Upper lobe of left lung (tissue), 6 donors: ENCODE measurements around the gene KCTD17. TPM values are rescaled to one million over a fixed set of nuclear protein-coding genes. Genes with fewer than 3 reads are reported as not detected.

Source experiments
- ATAC-seq, 2 donors: fragments of 200-7000 bp; cut with Tn5 transposase; one replicate each; pipeline ENCODE4 v1.9.1; 2022; ENCODE audit warnings: mild to moderate bottlenecking in 2 of 2, moderate library complexity in 2 of 2; ENCODE audit not compliant: low FRiP score in 2 of 2
- DNase-seq, 2 donors: peaks; one replicate each; pipeline ENCODE4 v3.0.0-alpha.2; 2019 to 2020
- H3K27ac ChIP-seq, 4 donors: fragments of 200-600 bp; sonication (generic); one replicate each; pipeline ENCODE4 v1.5.1; 2016 to 2019
- H3K27me3 ChIP-seq, 4 donors: fragments of 200-600 bp; sonication (generic); one replicate each; pipeline ENCODE4 v1.5.1; 2017 to 2019
- H3K36me3 ChIP-seq, 4 donors: fragments of 200-600 bp; sonication (generic); one replicate each; pipeline ENCODE4 v1.5.1; 2016 to 2019
- H3K4me1 ChIP-seq, 4 donors: fragments of 200-600 bp; sonication (generic); one replicate each; pipeline ENCODE4 v1.5.1; 2018 to 2019
- H3K4me3 ChIP-seq, 4 donors: fragments of 200-600 bp; sonication (generic); one replicate each; pipeline ENCODE4 v1.5.1; 2017 to 2019; ENCODE audit warnings: mild to moderate bottlenecking in 2 of 4, moderate library complexity in 1 of 4
- H3K9me3 ChIP-seq, 4 donors: fragments of 200-600 bp; sonication (generic); one replicate each; pipeline ENCODE4 v1.5.1; 2018 to 2019
- EP300 ChIP-seq, 4 donors: sonication (generic); formaldehyde crosslinking; IDR thresholded peaks; one replicate each; pipeline ENCODE4 v1.5.1; 2017; ENCODE audit warnings: antibody characterized with exemption in 4 of 4, control low read depth in 2 of 4
- POLR2A ChIP-seq, 4 donors: fragments of 450-650 bp; IDR thresholded peaks; one replicate each; pipeline ENCODE4 v1.5.1; 2016 to 2017; ENCODE audit warnings: antibody characterized with exemption in 4 of 4, mild to moderate bottlenecking in 2 of 4
- POLR2AphosphoS5 ChIP-seq, 2 donors: sonication (generic); formaldehyde crosslinking; IDR thresholded peaks; one replicate each; pipeline ENCODE4 v1.5.1; 2017; ENCODE audit warnings: antibody characterized with exemption in 2 of 2
- WGBS, 2 donors: methylation state at CpG; one replicate each; pipeline ENCODE4 v1.1.5; 2017 to 2018; 5-methylcytosine and 5-hydroxymethylcytosine counted together
- total RNA-seq, 6 donors: library from RNA; depleted of rRNA in 4 of 6; stranded (reverse); fragments of >200 nt in 4 of 6; gene quantifications; one replicate each; pipeline versions ENCODE4 v1.1.0 to v1.2.1, GENCODE V29; 2016 to 2021
- TF ChIP-seq, protein P1 (sequence below), 6 experiments: fragments of 450-650 bp in 4 of 6; fragments of 200-600 bp in 2 of 6; sonication (generic) in 2 of 6; IDR thresholded peaks; one replicate each; pipeline ENCODE4 v1.5.1; 2016 to 2019; ENCODE audit warnings: antibody characterized with exemption in 6 of 6
- donor health status: DM: no; HTN: no; CAD: no; lungs with moderate emphysema.
- donor health status: DM: no; HTN: yes; CAD: no; lungs with severe emphysema.

KCTD17 gene
- total RNA-seq, 6 donors from 2014 or later: 9.0 to 30.4 (median 23.2) TPM

DNA sequence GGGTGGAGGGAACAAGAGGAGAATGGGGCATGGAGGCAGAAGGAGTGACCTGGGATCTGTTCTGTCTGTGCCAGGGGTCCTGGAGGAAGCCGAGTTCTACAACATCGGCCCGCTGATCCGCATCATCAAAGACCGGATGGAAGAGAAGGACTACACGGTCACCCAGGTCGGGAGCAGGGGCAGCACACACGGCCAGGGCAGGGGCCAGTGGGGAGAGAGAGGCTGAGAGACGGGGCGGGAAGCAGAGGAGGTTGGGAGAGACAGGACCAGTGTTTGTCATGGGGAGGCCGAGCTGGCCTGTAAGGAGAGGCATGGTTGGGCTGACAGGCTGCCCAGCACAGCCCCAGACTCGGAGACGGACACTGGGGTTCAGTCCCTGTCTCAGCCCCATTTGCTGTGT is 4.7 kb downstream of the KCTD17 start:
- Histone ChIP-seq H3K9me3 (no peaks in the 10 kb centered on the region), H3K27me3 (no peaks in the 10 kb centered on the region), H3K27ac (no peak overlapping the region), H3K36me3 (peaks cover 0 to 60% (median 19%) of the 10 kb centered on the region in 4 donors), H3K4me1 (peaks cover 2 to 15% (median 12%) of the 10 kb centered on the region in 4 donors), H3K4me3 (no peak overlapping the region)
- 94 to 96% methylated on average over 13 of the region's 13 CpGs for WGBS, 2 donors
- TF ChIP-seq POLR2AphosphoS5 (IDR thresholded peaks at IDR 0.05) (no peak), EP300 (IDR thresholded peaks at IDR 0.05) (no peak), POLR2A (IDR thresholded peaks at IDR 0.05) (no peak)
- TF ChIP-seq, protein P1, sequence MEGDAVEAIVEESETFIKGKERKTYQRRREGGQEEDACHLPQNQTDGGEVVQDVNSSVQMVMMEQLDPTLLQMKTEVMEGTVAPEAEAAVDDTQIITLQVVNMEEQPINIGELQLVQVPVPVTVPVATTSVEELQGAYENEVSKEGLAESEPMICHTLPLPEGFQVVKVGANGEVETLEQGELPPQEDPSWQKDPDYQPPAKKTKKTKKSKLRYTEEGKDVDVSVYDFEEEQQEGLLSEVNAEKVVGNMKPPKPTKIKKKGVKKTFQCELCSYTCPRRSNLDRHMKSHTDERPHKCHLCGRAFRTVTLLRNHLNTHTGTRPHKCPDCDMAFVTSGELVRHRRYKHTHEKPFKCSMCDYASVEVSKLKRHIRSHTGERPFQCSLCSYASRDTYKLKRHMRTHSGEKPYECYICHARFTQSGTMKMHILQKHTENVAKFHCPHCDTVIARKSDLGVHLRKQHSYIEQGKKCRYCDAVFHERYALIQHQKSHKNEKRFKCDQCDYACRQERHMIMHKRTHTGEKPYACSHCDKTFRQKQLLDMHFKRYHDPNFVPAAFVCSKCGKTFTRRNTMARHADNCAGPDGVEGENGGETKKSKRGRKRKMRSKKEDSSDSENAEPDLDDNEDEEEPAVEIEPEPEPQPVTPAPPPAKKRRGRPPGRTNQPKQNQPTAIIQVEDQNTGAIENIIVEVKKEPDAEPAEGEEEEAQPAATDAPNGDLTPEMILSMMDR (IDR thresholded peaks at IDR 0.05): no peak
- no peak for DNase-seq
- ATAC-seq: no peak

DNA sequence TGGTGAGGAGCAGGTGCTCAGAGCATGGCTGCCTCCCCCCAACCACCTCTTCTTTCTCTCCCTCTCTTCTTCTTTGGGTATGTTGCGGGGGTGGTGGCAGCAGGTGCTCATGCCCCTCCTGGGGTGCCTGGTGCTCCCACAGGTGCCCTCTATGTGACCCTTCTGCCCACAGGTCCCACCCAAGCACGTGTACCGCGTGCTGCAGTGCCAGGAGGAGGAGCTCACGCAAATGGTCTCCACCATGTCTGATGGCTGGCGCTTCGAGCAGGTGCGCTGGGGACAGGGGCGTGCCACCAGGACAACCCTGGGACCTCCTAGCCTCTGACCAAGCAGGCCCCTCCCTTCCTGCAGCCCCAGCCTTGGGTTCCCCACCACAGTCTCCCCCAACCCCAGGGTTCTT is 5.7 kb downstream of the KCTD17 start:
- Histone ChIP-seq H3K9me3 (no peaks in the 10 kb centered on the region), H3K27ac (no peak overlapping the region), H3K4me3 (no peak overlapping the region), H3K36me3 (peaks cover 0 to 60% (median 19%) of the 10 kb centered on the region in 4 donors), H3K27me3 (no peaks in the 10 kb centered on the region), H3K4me1 (peaks cover 0 to 5% (median 4%) of the 10 kb centered on the region in 4 donors)
- 71 to 87% methylated on average over 4 to 9 of the region's 9 CpGs for WGBS, 2 donors
- DNase-seq (no peak), ATAC-seq (no peak)
- TF ChIP-seq POLR2AphosphoS5 (IDR thresholded peaks at IDR 0.05): no peak
- TF ChIP-seq EP300 (IDR thresholded peaks at IDR 0.05): no peak
- no peak for TF ChIP-seq POLR2A (IDR thresholded peaks at IDR 0.05)
- TF ChIP-seq, protein P1 (IDR thresholded peaks at IDR 0.05): no peak

DNA sequence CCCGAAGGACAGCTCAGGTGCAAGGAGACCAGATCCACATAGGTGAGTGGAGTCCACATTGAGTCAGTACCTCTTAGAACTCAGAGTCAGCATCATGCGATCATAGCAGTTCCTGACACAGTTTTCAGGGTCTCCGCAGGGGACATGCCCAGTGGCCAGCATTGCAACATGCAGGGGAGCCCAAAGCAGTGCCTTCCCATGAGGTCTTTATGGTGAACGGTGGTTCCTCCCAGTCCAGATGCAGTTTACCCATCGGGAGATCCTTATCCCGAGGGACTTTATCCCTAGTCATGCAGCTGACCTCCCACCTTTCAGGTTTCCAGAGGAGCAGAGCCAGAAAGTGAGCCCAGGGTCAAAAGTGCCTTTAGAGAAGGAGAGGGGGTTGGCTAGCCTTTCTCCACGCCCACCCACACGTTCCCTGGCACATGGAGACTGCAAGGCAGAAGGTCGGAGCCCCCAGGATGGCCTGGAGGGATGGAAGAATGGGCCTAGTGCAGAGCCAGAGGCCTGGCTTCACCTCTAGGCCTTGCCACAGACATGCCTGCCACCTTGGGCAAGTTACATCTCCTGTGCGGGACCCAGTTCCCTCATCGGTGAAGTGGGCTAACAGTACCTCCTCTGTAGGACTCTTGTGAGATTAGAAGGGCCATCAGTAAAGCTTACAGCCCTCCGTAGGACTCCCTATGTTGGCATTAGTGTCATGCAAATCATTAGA is 6.4 kb downstream of the KCTD17 start:
- WGBS, 2 donors: 77 to 91% methylated on average over 4 to 12 of the region's 12 CpGs
- ATAC-seq (no peak), DNase-seq (no peak)
- TF ChIP-seq POLR2A (IDR thresholded peaks at IDR 0.05): no peak
- TF ChIP-seq EP300 (IDR thresholded peaks at IDR 0.05): no peak
- TF ChIP-seq, protein P1 (IDR thresholded peaks at IDR 0.05): no peak
- TF ChIP-seq POLR2AphosphoS5 (IDR thresholded peaks at IDR 0.05): no peak
- Histone ChIP-seq H3K36me3 (peaks cover 0 to 60% (median 19%) of the 10 kb centered on the region in 4 donors), H3K9me3 (no peaks in the 10 kb centered on the region), H3K27ac (no peak overlapping the region), H3K4me1 (no peaks in the 10 kb centered on the region), H3K4me3 (no peak overlapping the region), H3K27me3 (no peaks in the 10 kb centered on the region)

DNA sequence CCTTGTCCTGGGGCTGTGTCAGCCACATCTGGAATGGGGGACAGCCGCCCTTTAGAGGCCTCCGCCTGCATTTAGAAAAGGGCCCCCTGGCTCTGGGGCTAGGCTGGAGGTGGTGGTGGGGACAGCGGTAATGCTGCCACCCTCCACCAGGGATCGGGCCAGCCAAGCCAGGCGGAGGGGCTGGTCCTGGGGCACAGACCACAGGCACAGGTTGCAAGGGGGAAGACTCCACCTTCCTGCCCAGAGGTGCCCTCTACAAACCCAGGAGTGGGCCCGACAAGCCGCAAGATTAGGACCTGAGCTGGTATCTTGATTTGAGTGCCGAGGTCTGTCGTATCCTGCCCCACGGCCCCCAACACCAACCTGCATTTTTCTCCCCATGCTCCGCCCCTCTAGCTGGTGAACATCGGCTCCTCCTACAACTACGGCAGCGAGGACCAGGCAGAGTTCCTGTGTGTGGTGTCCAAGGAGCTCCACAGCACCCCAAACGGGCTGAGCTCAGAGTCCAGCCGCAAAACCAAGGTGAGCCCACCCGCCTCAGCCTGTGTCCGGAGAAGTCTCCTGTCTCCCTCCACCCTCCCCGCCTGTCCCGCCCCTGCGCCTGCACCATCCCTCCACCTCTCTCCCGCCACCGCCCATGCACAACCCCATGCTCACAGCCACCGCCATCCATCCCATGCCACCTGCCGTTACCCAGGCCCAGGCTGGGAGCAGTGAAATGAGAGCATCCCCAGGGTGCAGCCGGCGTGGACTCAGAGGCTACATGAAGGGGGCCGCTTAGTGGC is 7.6 kb downstream of the KCTD17 start:
- Histone ChIP-seq H3K27me3 (no peaks in the 10 kb centered on the region), H3K4me1 (no peaks in the 10 kb centered on the region), H3K4me3 (no peak overlapping the region), H3K27ac (no peak overlapping the region), H3K9me3 (no peaks in the 10 kb centered on the region), H3K36me3 (peaks cover 0 to 60% (median 19%) of the 10 kb centered on the region in 4 donors)
- WGBS, 2 donors: 95 to 96% methylated on average over 22 to 27 of the region's 28 CpGs
- no peak for DNase-seq
- TF ChIP-seq EP300 (IDR thresholded peaks at IDR 0.05) (no peak), POLR2A (IDR thresholded peaks at IDR 0.05) (no peak), POLR2AphosphoS5 (IDR thresholded peaks at IDR 0.05) (no peak)
- TF ChIP-seq, protein P1 (IDR thresholded peaks at IDR 0.05): no peak
- no peak for ATAC-seq
